ENCODE measurements around the gene PIK3R2.
A peak's percentile ranks its signal among the peaks of the same experiment; 100 is the strongest.

PIK3R2 gene

GRCh38 chr19:18174983-18175382, 22.0 kb downstream of the PIK3R2 start:
- Histone ChIP-seq H3F3A (ENCODE audit: low read depth) (no peaks in the 10 kb centered on the region), H2AFZ (ENCODE audit: low read length) (no peak overlapping the region), H3K4me3 (ENCODE audit: low read length, poor library complexity, severe bottlenecking) (peak overlapping the region; percentile 74), H3K79me2 (ENCODE audit: insufficient read depth, low read length) (no peaks in the 10 kb centered on the region), H3K4me2 (ENCODE audit: low read depth, low read length, poor library complexity, severe bottlenecking) (no peak overlapping the region), H3K4me1 (ENCODE audit: insufficient read depth, low read length, poor library complexity, severe bottlenecking) (peaks cover 4% of the 10 kb centered on the region), H3K9me3 (ENCODE audit: insufficient read depth, low read depth, low read length) (no peaks in the 10 kb centered on the region), H4K20me1 (ENCODE audit: insufficient read depth, low read length, poor library complexity, severe bottlenecking) (no peaks in the 10 kb centered on the region), H3K36me3 (ENCODE audit: insufficient read depth, low read length) (no peaks in the 10 kb centered on the region), H3K9ac (ENCODE audit: low read depth, low read length, poor library complexity, severe bottlenecking) (peak overlapping the region; percentile 64), H3K27me3 (ENCODE audit: insufficient read depth, low read length, poor library complexity, severe bottlenecking) (no peaks in the 10 kb centered on the region), H3K9me2 (replicated peaks; ENCODE audit: low read depth, low read length) (no peaks in the 10 kb centered on the region)
- TF ChIP-seq, protein P1, sequence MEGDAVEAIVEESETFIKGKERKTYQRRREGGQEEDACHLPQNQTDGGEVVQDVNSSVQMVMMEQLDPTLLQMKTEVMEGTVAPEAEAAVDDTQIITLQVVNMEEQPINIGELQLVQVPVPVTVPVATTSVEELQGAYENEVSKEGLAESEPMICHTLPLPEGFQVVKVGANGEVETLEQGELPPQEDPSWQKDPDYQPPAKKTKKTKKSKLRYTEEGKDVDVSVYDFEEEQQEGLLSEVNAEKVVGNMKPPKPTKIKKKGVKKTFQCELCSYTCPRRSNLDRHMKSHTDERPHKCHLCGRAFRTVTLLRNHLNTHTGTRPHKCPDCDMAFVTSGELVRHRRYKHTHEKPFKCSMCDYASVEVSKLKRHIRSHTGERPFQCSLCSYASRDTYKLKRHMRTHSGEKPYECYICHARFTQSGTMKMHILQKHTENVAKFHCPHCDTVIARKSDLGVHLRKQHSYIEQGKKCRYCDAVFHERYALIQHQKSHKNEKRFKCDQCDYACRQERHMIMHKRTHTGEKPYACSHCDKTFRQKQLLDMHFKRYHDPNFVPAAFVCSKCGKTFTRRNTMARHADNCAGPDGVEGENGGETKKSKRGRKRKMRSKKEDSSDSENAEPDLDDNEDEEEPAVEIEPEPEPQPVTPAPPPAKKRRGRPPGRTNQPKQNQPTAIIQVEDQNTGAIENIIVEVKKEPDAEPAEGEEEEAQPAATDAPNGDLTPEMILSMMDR (conservative IDR thresholded peaks at IDR 0.05; ENCODE audit: low read length), result no peak
- no peak for TF ChIP-seq EZH2phosphoT487 (IDR thresholded peaks at IDR 0.05; ENCODE audit: borderline replicate concordance)

DNA sequence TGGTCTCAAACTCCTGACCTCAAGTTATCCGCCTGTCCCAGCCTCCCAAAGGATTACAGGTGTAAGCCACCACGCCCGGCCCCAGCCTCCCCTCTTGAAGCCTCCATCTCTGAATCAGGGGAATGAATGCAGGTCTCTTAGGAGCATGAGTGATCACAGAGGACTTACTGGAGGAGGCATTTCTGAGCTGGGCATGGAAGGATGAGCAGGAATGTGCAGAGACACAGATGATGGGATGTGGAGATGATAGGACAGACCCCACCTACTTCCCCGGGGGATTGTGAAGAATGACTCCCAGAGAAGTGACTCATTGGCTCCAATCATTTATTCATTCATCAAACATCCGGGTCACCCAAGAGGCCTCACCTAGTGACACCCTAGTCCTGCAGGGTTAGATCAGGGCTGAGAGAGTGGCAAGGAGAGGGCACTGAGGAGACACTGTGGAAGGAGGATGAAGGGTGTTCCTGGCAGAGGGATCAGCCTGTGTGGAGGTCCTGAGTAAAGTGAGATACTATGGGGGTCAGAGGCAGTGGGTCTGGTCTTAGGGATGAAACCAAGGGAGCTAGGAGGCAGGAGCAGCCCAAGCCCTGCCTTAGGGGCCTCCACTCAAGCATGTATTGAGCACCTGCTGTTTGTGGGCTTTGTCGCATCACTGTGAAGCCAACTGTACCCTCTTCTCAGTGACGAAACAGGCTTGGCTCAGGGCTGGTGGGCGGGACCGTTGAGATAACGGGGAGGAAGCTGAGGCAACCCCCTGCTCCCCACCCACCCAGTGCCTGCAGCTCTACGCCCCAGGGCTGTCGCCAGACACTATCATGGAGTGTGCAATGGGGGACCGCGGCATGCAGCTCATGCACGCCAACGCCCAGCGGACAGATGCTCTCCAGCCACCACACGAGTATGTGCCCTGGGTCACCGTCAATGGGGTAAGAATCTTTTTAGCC, 23.7 kb downstream of the PIK3R2 start:
- no peak for TF ChIP-seq EZH2phosphoT487 (IDR thresholded peaks at IDR 0.05; ENCODE audit: borderline replicate concordance)
- TF ChIP-seq, protein P1 (conservative IDR thresholded peaks at IDR 0.05; ENCODE audit: low read length), result no peak
- no peak overlapping the region for H3K4me2 ChIP-seq (ENCODE audit: low read depth, low read length, poor library complexity, severe bottlenecking)
- H3K9me2 ChIP-seq (replicated peaks; ENCODE audit: low read depth, low read length), result no peaks in the 10 kb centered on the region
- H3F3A ChIP-seq (ENCODE audit: low read depth), result no peaks in the 10 kb centered on the region
- H4K20me1 ChIP-seq (ENCODE audit: insufficient read depth, low read length, poor library complexity, severe bottlenecking), result no peaks in the 10 kb centered on the region
- H3K4me3 ChIP-seq (ENCODE audit: low read length, poor library complexity, severe bottlenecking), result no peak overlapping the region
- H3K36me3 ChIP-seq (ENCODE audit: insufficient read depth, low read length), result no peaks in the 10 kb centered on the region
- no peak overlapping the region for H2AFZ ChIP-seq (ENCODE audit: low read length)
- no peaks in the 10 kb centered on the region for H3K79me2 ChIP-seq (ENCODE audit: insufficient read depth, low read length)
- H3K9ac ChIP-seq (ENCODE audit: low read depth, low read length, poor library complexity, severe bottlenecking), result no peak overlapping the region
- H3K9me3 ChIP-seq (ENCODE audit: insufficient read depth, low read depth, low read length), result no peaks in the 10 kb centered on the region
- H3K27me3 ChIP-seq (ENCODE audit: insufficient read depth, low read length, poor library complexity, severe bottlenecking), result no peaks in the 10 kb centered on the region
- peaks cover 4% of the 10 kb centered on the region for H3K4me1 ChIP-seq (ENCODE audit: insufficient read depth, low read length, poor library complexity, severe bottlenecking)

- no peaks in the 10 kb centered on the region for H3K4me1 ChIP-seq (ENCODE audit: insufficient read depth, low read length, poor library complexity, severe bottlenecking)
Measured at GRCh38 chr19:18179957-18180356, 27.0 kb downstream of the PIK3R2 start.

More at GRCh38 chr19:18179957-18180356, 27.0 kb downstream of the PIK3R2 start:
- Histone ChIP-seq H3K27me3 (ENCODE audit: insufficient read depth, low read length, poor library complexity, severe bottlenecking) (no peaks in the 10 kb centered on the region), H3K79me2 (ENCODE audit: insufficient read depth, low read length) (no peaks in the 10 kb centered on the region), H4K20me1 (ENCODE audit: insufficient read depth, low read length, poor library complexity, severe bottlenecking) (no peaks in the 10 kb centered on the region), H3K9ac (ENCODE audit: low read depth, low read length, poor library complexity, severe bottlenecking) (no peak overlapping the region), H3K4me2 (ENCODE audit: low read depth, low read length, poor library complexity, severe bottlenecking) (no peak overlapping the region), H3F3A (ENCODE audit: low read depth) (no peaks in the 10 kb centered on the region), H2AFZ (ENCODE audit: low read length) (no peak overlapping the region), H3K36me3 (ENCODE audit: insufficient read depth, low read length) (no peaks in the 10 kb centered on the region), H3K9me3 (ENCODE audit: insufficient read depth, low read depth, low read length) (no peaks in the 10 kb centered on the region), H3K4me3 (ENCODE audit: low read length, poor library complexity, severe bottlenecking) (no peak overlapping the region), H3K9me2 (replicated peaks; ENCODE audit: low read depth, low read length) (no peaks in the 10 kb centered on the region)
- TF ChIP-seq, protein P1 (conservative IDR thresholded peaks at IDR 0.05; ENCODE audit: low read length), result no peak
- TF ChIP-seq EZH2phosphoT487 (IDR thresholded peaks at IDR 0.05; ENCODE audit: borderline replicate concordance), result no peak
